ENCODE measurements around the gene ADAM12.

DNA sequence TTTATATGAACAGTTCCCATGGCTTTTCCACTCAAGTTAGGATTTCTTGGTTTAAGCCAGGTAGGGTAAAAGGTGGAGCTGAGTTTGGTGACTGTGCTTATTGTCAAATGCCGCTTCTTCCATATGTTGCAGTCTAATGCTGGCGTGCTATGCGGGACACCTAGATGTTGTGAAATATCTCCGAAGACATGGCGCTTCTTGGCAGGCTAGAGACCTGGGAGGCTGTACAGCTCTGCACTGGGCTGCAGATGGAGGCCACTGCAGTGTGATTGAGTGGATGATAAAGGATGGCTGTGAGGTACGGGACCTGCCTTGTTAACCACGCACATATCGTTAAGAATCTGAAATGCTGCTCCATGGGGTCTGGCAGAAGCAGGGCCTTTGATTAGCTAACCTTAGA is 383.5 kb downstream of the ADAM12 start:
- TF ChIP-seq CTCF (IDR thresholded peaks at IDR 0.05; ENCODE audit: low read depth, low read length, poor library complexity, severe bottlenecking) (no peak), EZH2phosphoT487 (IDR thresholded peaks at IDR 0.05; ENCODE audit: borderline replicate concordance, low read length) (no peak)

Measured in DOHH2 (cell line).